Body of pancreas (tissue), 4 donors: Measurements from ENCODE around the gene BABAM2.

Experiments used
- POLR2A ChIP-seq, 3 donors: fragments of 450-650 bp; IDR thresholded peaks; one replicate each; pipeline ENCODE4 v1.6.1; 2016; ENCODE audit warnings: antibody characterized with exemption in 3 of 3, mild to moderate bottlenecking in 2 of 3
- TF ChIP-seq, protein P1 (sequence below), 7 experiments: fragments of 450-650 bp in 4 of 7; fragments of 200-600 bp in 3 of 7; sonication (generic) in 3 of 7; IDR thresholded peaks; one replicate each; pipeline ENCODE4 v1.5.1; 2016 to 2019; ENCODE audit warnings: antibody characterized with exemption in 7 of 7

DNA sequence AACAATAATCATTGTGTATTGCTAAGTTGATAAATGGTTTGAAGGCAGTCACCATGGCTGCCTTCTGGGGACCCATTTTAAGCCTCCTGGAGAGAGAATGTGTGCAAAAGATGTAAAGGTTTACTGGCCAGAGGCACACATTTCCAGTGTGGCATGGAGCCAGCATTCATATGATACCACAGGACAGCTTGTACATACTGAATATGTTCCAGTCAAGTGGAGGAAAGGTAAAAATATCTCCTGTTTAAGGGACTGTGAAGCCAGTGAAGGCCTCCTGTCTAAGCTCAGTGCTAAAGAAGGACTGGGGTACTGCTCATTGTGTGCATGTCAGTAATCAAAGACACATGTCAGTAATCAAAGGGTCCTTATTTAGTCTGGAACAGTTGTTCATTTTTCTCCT is 119.2 kb downstream of the BABAM2 start:
- no peak for TF ChIP-seq POLR2A (IDR thresholded peaks at IDR 0.05)
- TF ChIP-seq, protein P1, sequence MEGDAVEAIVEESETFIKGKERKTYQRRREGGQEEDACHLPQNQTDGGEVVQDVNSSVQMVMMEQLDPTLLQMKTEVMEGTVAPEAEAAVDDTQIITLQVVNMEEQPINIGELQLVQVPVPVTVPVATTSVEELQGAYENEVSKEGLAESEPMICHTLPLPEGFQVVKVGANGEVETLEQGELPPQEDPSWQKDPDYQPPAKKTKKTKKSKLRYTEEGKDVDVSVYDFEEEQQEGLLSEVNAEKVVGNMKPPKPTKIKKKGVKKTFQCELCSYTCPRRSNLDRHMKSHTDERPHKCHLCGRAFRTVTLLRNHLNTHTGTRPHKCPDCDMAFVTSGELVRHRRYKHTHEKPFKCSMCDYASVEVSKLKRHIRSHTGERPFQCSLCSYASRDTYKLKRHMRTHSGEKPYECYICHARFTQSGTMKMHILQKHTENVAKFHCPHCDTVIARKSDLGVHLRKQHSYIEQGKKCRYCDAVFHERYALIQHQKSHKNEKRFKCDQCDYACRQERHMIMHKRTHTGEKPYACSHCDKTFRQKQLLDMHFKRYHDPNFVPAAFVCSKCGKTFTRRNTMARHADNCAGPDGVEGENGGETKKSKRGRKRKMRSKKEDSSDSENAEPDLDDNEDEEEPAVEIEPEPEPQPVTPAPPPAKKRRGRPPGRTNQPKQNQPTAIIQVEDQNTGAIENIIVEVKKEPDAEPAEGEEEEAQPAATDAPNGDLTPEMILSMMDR (IDR thresholded peaks at IDR 0.05), result no peak
